Measurements from ENCODE around the gene SGMS1.

SGMS1 gene

DNA sequence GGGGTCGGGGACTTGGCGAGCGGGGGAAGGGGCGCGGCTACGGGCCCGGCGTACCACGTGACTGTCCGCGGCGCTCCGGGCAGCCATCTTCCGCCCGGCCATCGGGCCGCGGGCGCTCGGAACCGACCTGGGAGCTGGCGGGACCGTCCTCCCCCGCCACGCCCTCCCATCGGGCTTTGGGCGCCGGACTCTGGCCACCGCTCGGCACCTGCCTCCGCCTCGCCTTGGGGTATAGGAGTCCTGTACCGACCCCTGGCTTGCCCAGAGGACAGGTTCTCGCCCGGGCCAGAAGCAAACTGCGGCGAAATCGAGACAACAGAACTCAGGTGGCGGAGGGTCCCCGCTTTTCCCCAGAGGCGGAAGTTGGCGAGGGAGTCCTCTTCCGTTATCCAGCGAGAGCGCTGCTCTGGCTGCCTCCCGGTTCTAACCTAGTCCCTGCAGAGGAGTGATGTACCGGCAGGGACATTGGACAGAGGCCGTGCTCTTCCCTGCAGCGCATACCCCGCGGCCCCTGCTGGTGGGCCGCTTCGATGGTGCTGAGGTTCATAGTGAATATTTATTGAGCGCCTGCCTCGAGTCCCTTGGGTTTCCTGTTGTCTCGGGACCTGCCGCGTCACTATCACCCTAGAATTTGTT, 1.2 kb upstream of the SGMS1 start:
- TF ChIP-seq POLR2A (IDR thresholded peaks at IDR 0.05; ENCODE audit: low read length) (peak; percentile 68), GATA1 (IDR thresholded peaks at IDR 0.05; ENCODE audit: low read depth, low read length) (no peak)
- peak; percentile 93 to 95 for DNase-seq

DNA sequence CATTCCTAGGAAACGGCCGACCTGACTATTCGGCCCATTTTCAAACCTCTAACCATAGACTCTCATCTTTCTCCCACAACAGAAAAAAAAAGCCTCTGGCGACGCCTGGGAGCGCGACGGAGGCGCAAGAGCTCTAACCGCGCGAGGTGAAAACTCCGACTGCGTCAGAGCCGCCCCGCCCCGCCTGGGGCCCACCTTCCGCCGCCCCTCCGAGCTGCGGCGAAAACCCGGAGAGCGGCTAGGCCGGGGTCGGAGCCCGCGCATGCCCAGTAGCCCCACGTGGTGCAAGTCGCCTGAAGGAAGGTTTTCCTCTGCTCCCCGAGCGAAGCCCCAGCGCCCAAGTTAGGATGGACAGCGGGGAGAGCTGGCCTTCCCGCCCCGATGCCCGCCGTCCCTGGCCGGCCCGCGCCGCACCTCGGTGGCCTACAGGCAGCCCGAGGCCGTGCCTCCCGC, 683 bp upstream of the SGMS1 start:
- DNase-seq = peak; percentile 96 to 98
- TF ChIP-seq GATA1 (IDR thresholded peaks at IDR 0.05; ENCODE audit: low read depth, low read length) (no peak), POLR2A (IDR thresholded peaks at IDR 0.05; ENCODE audit: low read length) (peak; percentile 74)

DNA sequence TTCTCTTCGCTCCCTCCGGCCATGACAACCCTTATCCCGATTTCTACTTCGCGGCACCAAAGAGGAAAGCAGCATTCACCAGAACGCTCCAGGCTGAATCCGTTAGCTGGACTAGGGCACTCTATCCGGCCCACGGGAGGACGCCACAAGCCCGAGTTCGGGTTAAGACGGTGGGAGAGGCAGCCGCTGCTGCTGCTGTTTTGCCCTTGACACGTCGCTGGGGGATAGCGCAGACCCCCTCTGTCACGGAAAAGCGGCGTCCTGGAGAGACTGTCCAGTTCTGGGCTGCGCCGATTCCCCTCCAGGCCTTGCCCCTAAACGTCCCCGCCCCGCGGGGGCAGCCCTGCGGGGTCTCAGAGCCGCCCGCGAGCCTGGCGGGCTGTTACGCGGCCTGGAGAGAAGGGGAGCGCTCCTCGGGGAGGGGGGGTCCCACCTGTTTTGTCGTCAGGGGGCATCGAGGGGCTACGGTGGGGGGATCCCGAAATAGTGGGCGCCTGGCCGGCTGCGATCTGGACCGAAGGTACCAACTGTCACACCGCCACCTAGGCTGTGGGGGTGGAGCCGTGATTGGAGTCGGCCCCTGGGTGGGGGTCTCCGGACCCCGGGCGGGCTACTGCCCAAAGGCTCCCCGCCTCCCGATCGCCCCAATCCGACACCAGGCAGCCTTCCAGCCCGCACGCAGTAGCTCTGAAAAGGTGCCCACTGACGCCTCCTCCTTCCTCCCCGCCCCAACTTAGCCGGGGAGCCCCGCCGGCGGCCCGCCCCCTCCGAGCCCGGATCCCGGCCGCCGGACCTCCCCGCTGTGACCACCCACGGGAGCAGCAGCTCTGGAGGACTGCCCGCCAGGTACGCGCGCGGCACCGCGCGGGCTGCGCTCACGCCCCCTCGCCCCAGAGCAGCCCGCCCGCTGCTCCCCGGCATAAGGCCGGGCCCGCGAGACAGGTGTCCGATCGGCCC, 772 bp downstream of the SGMS1 start:
- TF ChIP-seq GATA1 (IDR thresholded peaks at IDR 0.05; ENCODE audit: low read depth, low read length) (no peak), POLR2A (IDR thresholded peaks at IDR 0.05; ENCODE audit: low read length) (no peak)
- peak; percentile 66 to 81 for DNase-seq

DNA sequence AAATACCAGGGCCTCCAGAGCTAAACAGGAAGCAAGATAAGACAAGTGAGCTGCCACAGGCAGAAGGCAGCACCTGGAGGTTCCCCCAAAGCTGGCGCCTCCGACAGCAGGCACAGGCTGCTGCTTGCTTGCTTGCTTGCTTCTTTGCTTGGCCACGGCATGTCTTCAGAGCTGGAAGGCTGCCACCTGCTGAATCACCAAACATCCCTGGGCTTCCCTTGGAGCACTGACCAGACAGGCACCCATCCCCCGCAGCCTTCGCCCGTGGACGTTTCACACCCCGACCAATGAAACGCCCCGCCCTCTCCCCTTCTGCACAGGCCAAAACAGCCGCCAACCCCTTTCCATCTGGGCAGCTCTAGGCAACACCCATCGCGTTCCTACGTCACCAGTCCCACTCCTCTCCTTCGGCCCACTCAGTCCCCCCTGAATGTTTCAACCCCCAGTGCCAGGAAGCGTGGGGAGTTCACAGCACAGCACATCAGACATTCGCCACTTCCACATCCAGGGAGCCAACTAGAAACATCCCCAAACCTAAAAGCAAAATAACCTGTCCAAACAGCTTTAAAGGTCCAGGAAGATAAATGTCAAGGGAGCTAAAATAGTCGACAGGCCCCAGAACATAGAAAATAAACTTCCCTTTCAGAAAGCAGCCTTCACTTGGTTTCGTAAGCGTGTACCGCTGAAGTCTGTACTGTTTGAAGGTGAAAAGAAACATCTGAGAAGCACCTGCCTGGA, 1.6 kb downstream of the SGMS1 start:
- peak; percentile 92 to 94 for DNase-seq
- TF ChIP-seq POLR2A (IDR thresholded peaks at IDR 0.05; ENCODE audit: low read length) (peak; percentile 67), GATA1 (IDR thresholded peaks at IDR 0.05; ENCODE audit: low read depth, low read length) (no peak)

DNA sequence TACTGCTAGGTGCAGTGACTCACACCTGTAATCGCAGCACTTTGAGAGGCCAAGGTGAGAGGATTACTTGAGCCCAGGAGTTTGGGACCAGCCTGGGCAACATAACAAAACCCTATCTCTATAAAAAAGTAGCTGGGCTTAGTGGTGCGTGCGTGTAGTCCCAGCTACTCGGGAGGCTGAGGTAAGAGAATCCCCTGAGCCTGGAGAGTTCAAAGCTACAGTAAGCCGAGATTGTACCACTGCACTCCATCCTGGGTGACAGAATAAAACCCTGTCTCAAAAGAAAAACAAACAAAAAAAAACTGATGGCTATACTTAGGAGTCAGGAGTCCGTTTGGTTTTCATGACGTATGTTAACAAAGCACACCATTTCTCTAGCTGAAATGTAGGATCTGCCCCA, 2.9 kb downstream of the SGMS1 start:
- no peak for DNase-seq
- no peak for TF ChIP-seq POLR2A (IDR thresholded peaks at IDR 0.05; ENCODE audit: low read length)
- no peak for TF ChIP-seq GATA1 (IDR thresholded peaks at IDR 0.05; ENCODE audit: low read depth, low read length)

DNA sequence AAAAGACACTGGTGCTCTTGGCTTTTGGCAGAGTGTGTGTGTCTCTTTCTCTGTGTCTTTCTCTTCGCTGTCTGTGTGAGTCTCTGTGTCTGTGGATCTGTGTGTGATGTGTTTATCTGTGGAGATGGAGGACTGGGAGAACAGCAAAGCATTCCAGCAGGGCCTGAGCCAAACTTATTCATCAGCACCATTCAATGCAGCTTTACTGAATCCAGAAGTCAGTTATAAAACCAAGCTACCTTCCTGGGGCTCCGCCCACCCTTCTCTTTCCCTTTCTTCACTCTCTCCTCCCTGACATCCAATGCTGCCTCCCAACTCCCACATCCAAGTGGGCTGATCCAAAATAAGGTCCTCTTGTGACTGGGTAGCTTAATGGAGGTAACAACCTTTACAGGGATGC, 3.9 kb downstream of the SGMS1 start:
- TF ChIP-seq POLR2A (IDR thresholded peaks at IDR 0.05; ENCODE audit: low read length) (no peak), GATA1 (IDR thresholded peaks at IDR 0.05; ENCODE audit: low read depth, low read length) (no peak)
- no peak for DNase-seq

DNA sequence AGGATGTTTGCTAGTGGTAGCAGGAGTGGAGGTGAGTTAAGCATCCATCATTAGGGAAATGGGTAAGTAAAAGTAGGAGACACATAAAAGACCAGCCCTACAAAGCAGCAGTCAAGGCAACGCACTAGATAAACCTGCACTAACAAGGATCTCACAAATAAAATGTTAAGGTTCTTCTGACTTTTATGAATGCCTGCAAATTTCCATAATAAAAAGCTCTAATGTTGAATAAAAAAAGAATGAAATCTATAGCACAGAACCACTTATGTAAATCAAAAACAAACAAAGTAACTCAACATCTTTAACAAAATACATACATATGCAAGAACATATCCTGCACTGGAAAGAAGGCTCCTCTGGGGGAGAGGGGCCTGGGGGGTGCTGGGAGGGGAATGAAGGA, 4.6 kb downstream of the SGMS1 start:
- no peak for TF ChIP-seq POLR2A (IDR thresholded peaks at IDR 0.05; ENCODE audit: low read length)
- no peak for TF ChIP-seq GATA1 (IDR thresholded peaks at IDR 0.05; ENCODE audit: low read depth, low read length)
- DNase-seq = no peak

DNA sequence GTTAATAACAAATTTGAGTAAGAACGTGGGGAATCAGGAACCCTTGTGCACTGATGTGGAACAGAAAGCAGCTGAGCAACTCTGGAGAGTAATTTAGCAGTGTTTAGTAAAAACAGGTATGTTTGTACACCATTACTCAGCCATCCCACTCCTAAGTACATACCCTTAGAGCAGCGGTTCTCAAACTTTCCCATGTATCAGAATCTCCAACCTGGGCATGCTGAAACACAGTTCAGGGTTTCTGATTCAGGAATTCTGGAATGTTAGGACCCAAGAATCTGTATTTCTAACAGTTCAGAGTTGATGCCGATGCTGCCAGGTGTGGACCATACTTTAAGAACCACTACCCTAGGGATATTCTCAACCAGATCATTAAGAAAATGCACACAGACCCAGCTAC, 5.1 kb downstream of the SGMS1 start:
- TF ChIP-seq POLR2A (IDR thresholded peaks at IDR 0.05; ENCODE audit: low read length) = no peak
- no peak for TF ChIP-seq GATA1 (IDR thresholded peaks at IDR 0.05; ENCODE audit: low read depth, low read length)
- no peak for DNase-seq

DNA sequence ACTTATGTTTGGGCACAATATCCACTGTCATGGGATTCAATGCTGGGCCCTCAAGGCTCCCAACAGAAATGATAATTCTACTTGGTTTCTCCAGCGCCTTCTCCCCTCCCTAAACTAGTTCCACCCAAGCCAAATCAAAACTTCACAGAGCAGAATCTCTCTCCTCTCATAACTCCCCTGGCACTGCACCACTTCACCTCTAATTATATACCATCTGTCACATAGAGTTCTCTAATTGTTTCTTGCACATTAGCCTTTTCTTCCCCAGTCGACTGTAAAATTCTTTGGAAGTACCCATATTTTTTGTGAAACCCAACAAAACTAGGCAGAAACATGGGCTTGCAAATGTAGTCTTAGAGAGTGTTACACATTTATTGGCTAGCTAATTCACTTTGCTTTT, 8.1 kb downstream of the SGMS1 start:
- no peak for DNase-seq
- no peak for TF ChIP-seq POLR2A (IDR thresholded peaks at IDR 0.05; ENCODE audit: low read length)
- no peak for TF ChIP-seq GATA1 (IDR thresholded peaks at IDR 0.05; ENCODE audit: low read depth, low read length)

DNA sequence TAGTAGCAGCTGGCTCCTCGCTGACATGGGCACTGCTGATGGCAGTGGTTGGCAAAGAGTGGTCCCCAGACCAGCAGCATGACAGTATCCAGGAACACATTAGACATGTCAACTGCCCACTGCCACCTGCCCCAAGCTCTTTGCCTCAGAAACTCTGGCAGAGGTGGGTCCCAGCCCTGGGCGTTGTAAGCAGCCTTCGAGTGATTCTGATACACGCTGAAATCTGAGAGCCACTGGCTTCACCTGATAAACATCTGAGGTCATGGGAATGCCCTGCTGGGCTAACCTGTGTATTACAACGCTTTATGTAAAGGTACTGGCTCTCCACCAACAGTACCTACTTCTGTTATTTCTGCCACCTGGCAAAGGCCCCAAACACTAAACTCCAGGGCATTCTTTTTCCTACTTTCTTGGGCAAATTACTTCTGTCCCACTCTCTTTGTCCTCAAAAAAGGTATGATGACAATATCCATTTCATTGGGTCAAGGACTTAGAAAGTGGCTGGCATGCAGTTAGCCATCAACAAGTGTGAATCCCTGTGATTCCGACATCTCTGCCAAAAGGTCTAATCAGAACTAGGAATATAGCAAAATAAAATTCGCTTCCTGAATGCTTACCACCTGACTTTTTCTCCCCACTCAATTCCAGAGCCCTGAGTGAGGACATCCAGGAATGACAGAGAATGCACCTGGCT, 9.2 kb downstream of the SGMS1 start:
- TF ChIP-seq POLR2A (IDR thresholded peaks at IDR 0.05; ENCODE audit: low read length) (no peak), GATA1 (IDR thresholded peaks at IDR 0.05; ENCODE audit: low read depth, low read length) (no peak)
- DNase-seq = peak; percentile 59

DNA sequence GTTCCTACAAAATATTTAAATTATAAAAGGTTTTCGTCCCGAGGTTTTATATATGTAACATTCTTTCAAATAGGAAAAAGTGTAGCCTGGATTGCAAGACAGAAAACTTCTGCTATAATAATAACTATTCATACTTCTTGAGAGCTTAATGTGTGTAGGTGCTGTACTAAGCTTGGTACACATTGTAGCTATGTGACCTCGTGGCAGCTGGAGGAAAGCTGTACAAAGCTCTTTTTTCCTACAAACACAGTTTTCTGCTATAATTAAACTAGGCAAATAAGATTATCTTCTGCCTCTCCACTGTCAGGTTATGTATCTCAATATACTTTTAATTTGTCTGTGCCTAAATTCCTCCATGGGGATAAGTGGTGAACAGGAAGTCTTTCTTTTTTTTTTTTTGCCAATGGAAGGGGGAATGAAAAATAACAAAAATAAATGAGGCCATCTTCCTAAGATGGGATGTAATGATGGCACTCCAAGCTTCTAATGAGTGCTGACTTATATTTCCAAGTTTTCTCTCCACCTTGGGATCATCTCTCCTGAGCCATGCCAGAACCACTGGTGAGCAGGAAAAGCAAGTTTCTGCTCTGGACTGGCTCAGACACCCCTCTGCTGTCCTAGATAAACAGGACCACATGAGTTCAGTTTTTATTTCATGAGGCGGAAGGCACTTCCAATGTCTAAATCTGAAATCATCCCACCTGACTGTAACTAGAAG, 9.9 kb downstream of the SGMS1 start:
- TF ChIP-seq POLR2A (IDR thresholded peaks at IDR 0.05; ENCODE audit: low read length) (no peak), GATA1 (IDR thresholded peaks at IDR 0.05; ENCODE audit: low read depth, low read length) (no peak)
- DNase-seq = no peak

DNA sequence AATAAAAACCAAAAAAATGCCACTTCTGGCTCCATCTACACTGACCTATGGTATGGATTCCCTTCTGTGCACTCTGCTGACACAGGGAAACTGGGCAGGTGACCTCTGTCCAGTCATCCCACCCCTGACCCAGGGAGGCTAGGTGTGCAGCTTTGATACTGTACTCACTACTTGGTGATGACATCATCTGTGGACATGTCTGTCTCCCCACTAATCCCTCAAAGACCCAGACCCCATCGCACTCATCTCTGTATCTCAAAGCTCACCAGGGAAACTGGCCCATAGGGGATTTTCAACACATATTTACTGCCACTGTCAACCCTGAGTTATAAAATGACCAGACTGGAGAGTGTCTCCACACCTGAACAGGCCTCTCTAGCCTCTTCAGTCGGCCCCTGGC, 10.6 kb downstream of the SGMS1 start:
- no peak for DNase-seq
- no peak for TF ChIP-seq GATA1 (IDR thresholded peaks at IDR 0.05; ENCODE audit: low read depth, low read length)
- TF ChIP-seq POLR2A (IDR thresholded peaks at IDR 0.05; ENCODE audit: low read length) = no peak

DNA sequence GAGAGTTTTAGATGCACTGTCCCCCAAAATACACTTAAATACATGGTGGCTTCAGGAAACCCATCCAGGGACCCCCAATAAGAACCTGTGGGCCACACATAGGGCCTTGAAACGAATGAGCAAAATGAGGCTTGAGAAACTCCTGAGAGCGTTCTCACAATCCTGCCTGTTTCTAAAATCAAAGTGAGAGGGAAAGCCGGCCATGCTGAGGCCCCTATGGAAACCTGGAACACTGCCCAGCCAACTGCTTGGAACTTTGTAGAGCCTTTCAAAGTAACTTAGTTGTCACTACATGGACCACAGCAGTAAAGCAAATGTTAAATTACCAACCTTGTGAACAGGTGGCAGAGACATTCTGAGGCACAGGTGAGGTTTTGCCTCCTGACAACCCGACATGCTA, 13.4 kb downstream of the SGMS1 start:
- DNase-seq = no peak
- TF ChIP-seq POLR2A (IDR thresholded peaks at IDR 0.05; ENCODE audit: low read length) = no peak
- TF ChIP-seq GATA1 (IDR thresholded peaks at IDR 0.05; ENCODE audit: low read depth, low read length) = no peak
